ENCODE measurements around the gene CHD9.

DNA sequence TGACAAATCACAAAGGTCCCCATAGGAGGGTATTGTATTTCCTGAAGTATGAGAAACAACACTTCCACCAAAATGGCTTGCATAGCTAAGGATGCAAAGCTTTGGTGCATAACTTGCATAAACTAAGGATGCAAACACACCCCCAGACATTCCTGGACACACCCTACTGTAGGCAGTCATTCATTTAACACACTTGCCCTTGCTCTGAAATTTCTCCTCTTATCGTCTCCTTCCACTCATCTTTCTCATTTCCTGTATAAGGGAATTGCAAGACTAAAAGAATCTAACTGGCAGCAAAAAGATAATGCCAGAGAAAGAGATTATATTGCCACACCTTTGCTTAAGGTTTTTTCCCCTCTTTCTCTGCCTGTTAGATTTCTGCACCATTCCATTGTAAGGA, 28.3 kb downstream of the CHD9 start:
- TF ChIP-seq EZH2 (IDR thresholded peaks at IDR 0.05; ENCODE audit: borderline replicate concordance, insufficient read depth, low read length, poor library complexity, severe bottlenecking) (no peak), REST (IDR thresholded peaks at IDR 0.05; ENCODE audit: borderline replicate concordance) (no peak), EP300 (conservative IDR thresholded peaks at IDR 0.05; ENCODE audit: poor library complexity, severe bottlenecking) (no peak), POLR2AphosphoS5 (IDR thresholded peaks at IDR 0.05) (no peak), TAF1 (IDR thresholded peaks at IDR 0.05; ENCODE audit: low read depth) (no peak), SMC3 (conservative IDR thresholded peaks at IDR 0.05; ENCODE audit: poor library complexity) (no peak), MXI1 (conservative IDR thresholded peaks at IDR 0.05; ENCODE audit: poor library complexity, severe bottlenecking) (no peak), RAD21 (conservative IDR thresholded peaks at IDR 0.05) (no peak)
- TF ChIP-seq, protein P1, sequence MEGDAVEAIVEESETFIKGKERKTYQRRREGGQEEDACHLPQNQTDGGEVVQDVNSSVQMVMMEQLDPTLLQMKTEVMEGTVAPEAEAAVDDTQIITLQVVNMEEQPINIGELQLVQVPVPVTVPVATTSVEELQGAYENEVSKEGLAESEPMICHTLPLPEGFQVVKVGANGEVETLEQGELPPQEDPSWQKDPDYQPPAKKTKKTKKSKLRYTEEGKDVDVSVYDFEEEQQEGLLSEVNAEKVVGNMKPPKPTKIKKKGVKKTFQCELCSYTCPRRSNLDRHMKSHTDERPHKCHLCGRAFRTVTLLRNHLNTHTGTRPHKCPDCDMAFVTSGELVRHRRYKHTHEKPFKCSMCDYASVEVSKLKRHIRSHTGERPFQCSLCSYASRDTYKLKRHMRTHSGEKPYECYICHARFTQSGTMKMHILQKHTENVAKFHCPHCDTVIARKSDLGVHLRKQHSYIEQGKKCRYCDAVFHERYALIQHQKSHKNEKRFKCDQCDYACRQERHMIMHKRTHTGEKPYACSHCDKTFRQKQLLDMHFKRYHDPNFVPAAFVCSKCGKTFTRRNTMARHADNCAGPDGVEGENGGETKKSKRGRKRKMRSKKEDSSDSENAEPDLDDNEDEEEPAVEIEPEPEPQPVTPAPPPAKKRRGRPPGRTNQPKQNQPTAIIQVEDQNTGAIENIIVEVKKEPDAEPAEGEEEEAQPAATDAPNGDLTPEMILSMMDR (IDR thresholded peaks at IDR 0.05; ENCODE audit: poor library complexity, severe bottlenecking), result no peak

All from neural cell (in vitro differentiated cells).